IPS-NIHi7 (cell line): ENCODE results near the gene ZBTB47.
A peak's percentile ranks its signal among the peaks of the same experiment; 100 is the strongest.

Source experiments
- DNase-seq: peaks from one replicate; pipeline ENCODE4 v3.0.0; 2012; ENCODE audit warnings: mixed read lengths; ENCODE audit errors: extremely low spot score

Gene ZBTB47

GRCh38 chr3:42653560-42654330 lies at the start of gene ZBTB47:
Gene ZBTB47 (plus strand): TSS chr3:42653697. CDS start chr3:42658356, 4,659 bp downstream.
- peak; percentile 29 for DNase-seq

GRCh38 chr3:42605546-42606173 lies 47.8 kb upstream of the ZBTB47 start:
- DNase-seq = no peak

- no peak for DNase-seq
Measured at GRCh38 chr3:42608581-42608980, 44.9 kb upstream of the ZBTB47 start.

- DNase-seq = no peak
Measured at GRCh38 chr3:42610976-42611375, 42.5 kb upstream of the ZBTB47 start.

- DNase-seq = no peak
Measured at GRCh38 chr3:42612217-42612616, 41.3 kb upstream of the ZBTB47 start.

GRCh38 chr3:42612928-42613327 lies 40.6 kb upstream of the ZBTB47 start:
- no peak for DNase-seq

GRCh38 chr3:42613462-42613861 lies 40.0 kb upstream of the ZBTB47 start:
- no peak for DNase-seq

GRCh38 chr3:42631620-42632019 lies 21.9 kb upstream of the ZBTB47 start:
- DNase-seq = no peak

GRCh38 chr3:42632146-42632545 lies 21.4 kb upstream of the ZBTB47 start:
- no peak for DNase-seq

- no peak for DNase-seq
Measured at GRCh38 chr3:42633544-42633943, 20.0 kb upstream of the ZBTB47 start.

- no peak for DNase-seq
Measured at GRCh38 chr3:42635111-42635510, 18.4 kb upstream of the ZBTB47 start.

- no peak for DNase-seq
Measured at GRCh38 chr3:42637001-42637400, 16.5 kb upstream of the ZBTB47 start.

- DNase-seq = no peak
Measured at GRCh38 chr3:42638339-42638842, 15.1 kb upstream of the ZBTB47 start.

GRCh38 chr3:42639192-42639591 lies 14.3 kb upstream of the ZBTB47 start:
- no peak for DNase-seq

GRCh38 chr3:42640129-42640528 lies 13.4 kb upstream of the ZBTB47 start:
- no peak for DNase-seq

GRCh38 chr3:42640771-42641370 lies 12.6 kb upstream of the ZBTB47 start:
- DNase-seq = no peak

GRCh38 chr3:42647821-42648459 lies 5.6 kb upstream of the ZBTB47 start:
- DNase-seq = peak; percentile 23

GRCh38 chr3:42649006-42649405 lies 4.5 kb upstream of the ZBTB47 start:
- DNase-seq = no peak

GRCh38 chr3:42649783-42650182 lies 3.7 kb upstream of the ZBTB47 start:
- DNase-seq = no peak

- peak; percentile 30 for DNase-seq
Measured at GRCh38 chr3:42651248-42652091, 2.0 kb upstream of the ZBTB47 start.

- no peak for DNase-seq
Measured at GRCh38 chr3:42652251-42652610, 1.3 kb upstream of the ZBTB47 start.
